ES-I3 (cell line): ENCODE data around the gene TENM3.

Experiments
- H3K36me3 ChIP-seq: 2 replicates; pipeline ENCODE4 v1.6.1; 2013; ENCODE audit warnings: mild to moderate bottlenecking, low read length, control low read depth, moderate library complexity; ENCODE audit not compliant: insufficient read depth
- H3K4me1 ChIP-seq: 2 replicates; pipeline ENCODE4 v1.6.1; 2013; ENCODE audit warnings: mild to moderate bottlenecking, control low read depth, low read length; ENCODE audit not compliant: insufficient read depth
- H3K9ac ChIP-seq: 2 replicates; pipeline ENCODE4 v1.6.1; 2013; ENCODE audit warnings: low read depth, mild to moderate bottlenecking, low read length, moderate library complexity
- H3K9me3 ChIP-seq: 2 replicates; pipeline ENCODE4 v1.6.1; 2013; ENCODE audit warnings: mild to moderate bottlenecking, low read length, moderate library complexity; ENCODE audit not compliant: control insufficient read depth, insufficient read depth

TENM3 gene

GRCh38 chr4:182325848-182326255 lies 82.7 kb downstream of the TENM3 start:
- H3K9me3 ChIP-seq: no peaks in the 10 kb centered on the region
- peaks cover 14% of the 10 kb centered on the region; the same call in 1 of the 2 replicates for H3K4me1 ChIP-seq
- H3K9ac ChIP-seq: no peak overlapping the region
- no peaks in the 10 kb centered on the region; the same call in 1 of the 2 replicates for H3K36me3 ChIP-seq

GRCh38 chr4:182328505-182328904 lies 85.3 kb downstream of the TENM3 start:
- H3K9me3 ChIP-seq: no peaks in the 10 kb centered on the region
- no peaks in the 10 kb centered on the region; the same call in 1 of the 2 replicates for H3K36me3 ChIP-seq
- peaks cover 11% of the 10 kb centered on the region; the same call in 1 of the 2 replicates for H3K4me1 ChIP-seq
- no peak overlapping the region for H3K9ac ChIP-seq

GRCh38 chr4:182337366-182337765 lies 94.2 kb downstream of the TENM3 start:
- 0 out of 2 replicates have a peak, but pooled peaks cover 4% of the 10 kb centered on the region for H3K4me1 ChIP-seq
- H3K36me3 ChIP-seq: no peaks in the 10 kb centered on the region
- H3K9ac ChIP-seq: no peak overlapping the region
- H3K9me3 ChIP-seq: no peaks in the 10 kb centered on the region

- Histone ChIP-seq H3K36me3 (no peaks in the 10 kb centered on the region), H3K9ac (no peak overlapping the region), H3K9me3 (no peaks in the 10 kb centered on the region), H3K4me1 (peaks cover 6% of the 10 kb centered on the region; the same call in 1 of the 2 replicates)
These were observed 94.9 kb downstream of the TENM3 start for GRCh38 chr4:182338063-182338462.

- Histone ChIP-seq H3K9ac (no peak overlapping the region), H3K4me1 (peaks cover 10% of the 10 kb centered on the region), H3K36me3 (no peaks in the 10 kb centered on the region), H3K9me3 (no peaks in the 10 kb centered on the region)
These were observed 95.5 kb downstream of the TENM3 start for GRCh38 chr4:182338746-182339145.

GRCh38 chr4:182339221-182339641 lies 96.0 kb downstream of the TENM3 start:
- Histone ChIP-seq H3K9me3 (no peaks in the 10 kb centered on the region), H3K36me3 (no peaks in the 10 kb centered on the region), H3K9ac (no peak overlapping the region), H3K4me1 (peaks cover 14% of the 10 kb centered on the region)

GRCh38 chr4:182343453-182343852 lies 100.3 kb downstream of the TENM3 start:
- Histone ChIP-seq H3K4me1 (peaks cover 15% of the 10 kb centered on the region), H3K9ac (no peak overlapping the region), H3K9me3 (no peaks in the 10 kb centered on the region), H3K36me3 (no peaks in the 10 kb centered on the region; the same call in 1 of the 2 replicates)

GRCh38 chr4:182344968-182345367 lies 101.8 kb downstream of the TENM3 start:
- no peaks in the 10 kb centered on the region for H3K9me3 ChIP-seq
- no peak overlapping the region for H3K9ac ChIP-seq
- H3K4me1 ChIP-seq: peaks cover 11% of the 10 kb centered on the region
- H3K36me3 ChIP-seq: no peaks in the 10 kb centered on the region; the same call in 1 of the 2 replicates

- Histone ChIP-seq H3K9ac (no peak overlapping the region), H3K4me1 (peaks cover 11% of the 10 kb centered on the region), H3K9me3 (no peaks in the 10 kb centered on the region), H3K36me3 (no peaks in the 10 kb centered on the region; the same call in 1 of the 2 replicates)
These were observed 103.0 kb downstream of the TENM3 start for GRCh38 chr4:182346250-182346649.

GRCh38 chr4:182346675-182347375 lies 103.6 kb downstream of the TENM3 start:
- H3K4me1 ChIP-seq: peaks cover 15% of the 10 kb centered on the region
- no peak overlapping the region for H3K9ac ChIP-seq
- no peaks in the 10 kb centered on the region for H3K9me3 ChIP-seq
- H3K36me3 ChIP-seq: no peaks in the 10 kb centered on the region; the same call in 1 of the 2 replicates

GRCh38 chr4:182348779-182349326 lies 105.7 kb downstream of the TENM3 start:
- Histone ChIP-seq H3K4me1 (peaks cover 9% of the 10 kb centered on the region), H3K36me3 (no peaks in the 10 kb centered on the region; the same call in 1 of the 2 replicates), H3K9ac (no peak overlapping the region), H3K9me3 (no peaks in the 10 kb centered on the region)

GRCh38 chr4:182350041-182350440 lies 106.8 kb downstream of the TENM3 start:
- Histone ChIP-seq H3K9ac (no peak overlapping the region), H3K36me3 (no peaks in the 10 kb centered on the region; the same call in 1 of the 2 replicates), H3K4me1 (peaks cover 4% of the 10 kb centered on the region; the same call in 1 of the 2 replicates), H3K9me3 (no peaks in the 10 kb centered on the region)

- Histone ChIP-seq H3K4me1 (peaks cover 4% of the 10 kb centered on the region; the same call in 1 of the 2 replicates), H3K36me3 (no peaks in the 10 kb centered on the region; the same call in 1 of the 2 replicates), H3K9ac (no peak overlapping the region), H3K9me3 (no peaks in the 10 kb centered on the region)
These were observed 108.3 kb downstream of the TENM3 start for GRCh38 chr4:182351485-182351884.

GRCh38 chr4:182354106-182354505 lies 110.9 kb downstream of the TENM3 start:
- Histone ChIP-seq H3K9me3 (no peaks in the 10 kb centered on the region), H3K4me1 (peaks cover 4% of the 10 kb centered on the region; the same call in 1 of the 2 replicates), H3K9ac (no peak overlapping the region), H3K36me3 (no peaks in the 10 kb centered on the region)

GRCh38 chr4:182354867-182355266 lies 111.7 kb downstream of the TENM3 start:
- Histone ChIP-seq H3K9me3 (no peaks in the 10 kb centered on the region), H3K9ac (no peak overlapping the region), H3K4me1 (peaks cover 4% of the 10 kb centered on the region; the same call in 1 of the 2 replicates), H3K36me3 (no peaks in the 10 kb centered on the region)
